DOHH2 (cell line): ENCODE measurements around the gene FAM184A.

Source experiments
- H3F3A ChIP-seq: fragments of 200-600 bp; sonication (generic), shearing (Covaris generic); 2 replicates; pipeline ENCODE4 v1.6.0; 2016; ENCODE audit warnings: antibody characterized with exemption, mild to moderate bottlenecking; ENCODE audit not compliant: control insufficient read depth, insufficient read depth
- H3K27ac ChIP-seq: fragments of 200-600 bp; sonication (generic); 2 replicates; pipeline ENCODE4 v1.5.1; 2014; ENCODE audit warnings: low read depth, mild to moderate bottlenecking, low read length, moderate library complexity
- H3K27me3 ChIP-seq: fragments of 200-600 bp; sonication (generic); 2 replicates; pipeline ENCODE4 v1.6.1; 2014; ENCODE audit warnings: mild to moderate bottlenecking, low read length, mixed read lengths; ENCODE audit not compliant: control insufficient read depth
- H3K36me3 ChIP-seq: fragments of 200-600 bp; sonication (generic); 2 replicates; pipeline ENCODE4 v1.6.1; 2014; ENCODE audit warnings: mild to moderate bottlenecking, low read length, moderate library complexity, mixed read lengths; ENCODE audit not compliant: control insufficient read depth
- H3K4me1 ChIP-seq: fragments of 200-600 bp; sonication (generic); 2 replicates; pipeline ENCODE4 v1.6.1; 2014; ENCODE audit warnings: mild to moderate bottlenecking, low read length, mixed read lengths; ENCODE audit not compliant: control insufficient read depth
- H3K4me2 ChIP-seq: fragments of 200-600 bp; sonication (generic); 2 replicates; pipeline ENCODE4 v1.6.0; 2014; ENCODE audit warnings: mild to moderate bottlenecking, low read length, moderate library complexity
- H3K4me3 ChIP-seq: fragments of 200-600 bp; sonication (generic); 2 replicates; pipeline ENCODE4 v1.5.1; 2014; ENCODE audit warnings: mild to moderate bottlenecking, low read length, mixed read lengths
- H3K79me2 ChIP-seq: fragments of 200-600 bp; sonication (generic); 2 replicates; pipeline ENCODE4 v1.6.1; 2014; ENCODE audit warnings: mild to moderate bottlenecking, low read length, mixed read lengths; ENCODE audit not compliant: control insufficient read depth
- H3K9me2 ChIP-seq: fragments of 200-600 bp; sonication (generic); replicated peaks from 2 replicates; pipeline ENCODE4 v1.6.1; 2014; ENCODE audit warnings: mild to moderate bottlenecking, low read length, mixed read lengths; ENCODE audit not compliant: control insufficient read depth
- H3K9me3 ChIP-seq: fragments of 200-600 bp; sonication (generic); 2 replicates; pipeline ENCODE4 v1.6.1; 2014; ENCODE audit warnings: antibody characterized with exemption, low read length, mixed read lengths; ENCODE audit not compliant: control insufficient read depth, insufficient read depth
- H4K20me1 ChIP-seq: fragments of 200-600 bp; sonication (generic); 2 replicates; pipeline ENCODE4 v1.6.0; 2014; ENCODE audit warnings: low read depth, mild to moderate bottlenecking, antibody characterized with exemption, low read length, moderate library complexity; ENCODE audit not compliant: control insufficient read depth, insufficient read depth
- CTCF ChIP-seq: fragments of 200-600 bp; sonication (generic); IDR thresholded peaks from one replicate; pipeline ENCODE4 v1.5.1; 2014; ENCODE audit warnings: antibody characterized with exemption, mild to moderate bottlenecking, low read depth, low read length; ENCODE audit not compliant: poor library complexity, severe bottlenecking
- EZH2phosphoT487 ChIP-seq: fragments of 200-600 bp; sonication (generic); IDR thresholded peaks from 2 replicates; pipeline ENCODE4 v1.6.1; 2017; ENCODE audit warnings: borderline replicate concordance, mild to moderate bottlenecking, antibody characterized with exemption, low read length, moderate library complexity, mixed read lengths

Gene FAM184A

GRCh38 chr6:119073307-119074051, 5.0 kb downstream of the FAM184A start:
- Histone ChIP-seq H3K79me2 (no peaks in the 10 kb centered on the region), H3K27me3 (peaks cover 25% of the 10 kb centered on the region), H3K9me3 (peaks cover 5% of the 10 kb centered on the region; the same call in 1 of the 2 replicates), H3K4me1 (no peaks in the 10 kb centered on the region), H3K9me2 (no peaks in the 10 kb centered on the region), H3K4me3 (no peak overlapping the region), H3K27ac (no peak overlapping the region), H3F3A (no peaks in the 10 kb centered on the region), H3K36me3 (no peaks in the 10 kb centered on the region), H3K4me2 (no peak overlapping the region), H4K20me1 (no peaks in the 10 kb centered on the region)
- no peak for TF ChIP-seq CTCF
- TF ChIP-seq EZH2phosphoT487: no peak

DNA sequence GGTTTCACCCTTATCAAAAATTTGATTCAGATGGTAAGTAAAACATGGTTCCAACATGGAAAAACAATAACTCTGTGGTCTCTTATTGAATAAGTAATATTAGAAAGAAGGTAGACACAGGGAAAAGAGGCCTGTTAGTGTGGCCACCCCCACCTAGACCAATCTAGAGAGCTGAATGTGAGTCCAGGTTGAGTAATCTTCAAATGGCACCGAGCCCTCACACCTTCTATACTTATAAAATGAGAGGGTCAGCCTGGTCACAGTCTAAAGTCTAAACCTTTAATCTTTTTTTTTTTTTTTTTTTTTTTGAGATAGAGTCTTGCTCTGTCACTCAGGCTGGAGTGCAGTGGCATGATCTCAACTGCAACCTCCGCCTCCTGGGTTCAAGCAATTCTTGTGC, 6.9 kb downstream of the FAM184A start:
- TF ChIP-seq EZH2phosphoT487 (no peak), CTCF (no peak)
- Histone ChIP-seq H3F3A (no peaks in the 10 kb centered on the region), H3K9me2 (no peaks in the 10 kb centered on the region), H3K36me3 (no peaks in the 10 kb centered on the region), H3K4me3 (no peak overlapping the region), H3K9me3 (no peaks in the 10 kb centered on the region), H3K4me1 (no peaks in the 10 kb centered on the region), H3K27ac (no peak overlapping the region), H3K4me2 (no peak overlapping the region), H3K27me3 (peaks cover 12% of the 10 kb centered on the region), H4K20me1 (no peaks in the 10 kb centered on the region), H3K79me2 (no peaks in the 10 kb centered on the region)

- no peaks in the 10 kb centered on the region for H3K9me2 ChIP-seq
- no peaks in the 10 kb centered on the region for H4K20me1 ChIP-seq
- no peaks in the 10 kb centered on the region for H3K36me3 ChIP-seq
- H3F3A ChIP-seq: no peaks in the 10 kb centered on the region
- no peaks in the 10 kb centered on the region for H3K9me3 ChIP-seq
- no peaks in the 10 kb centered on the region for H3K79me2 ChIP-seq
- no peaks in the 10 kb centered on the region for H3K4me1 ChIP-seq
- H3K4me3 ChIP-seq: no peak overlapping the region
- H3K27me3 ChIP-seq: 0 out of 2 replicates have a peak, but pooled peaks cover 1% of the 10 kb centered on the region
- no peak overlapping the region for H3K4me2 ChIP-seq
- no peak for TF ChIP-seq EZH2phosphoT487
- no peak for TF ChIP-seq CTCF
- no peak overlapping the region for H3K27ac ChIP-seq
Measured at GRCh38 chr6:119067091-119067490, 11.4 kb downstream of the FAM184A start.
